HepG2 (cell line): ENCODE results near the gene ATG4B. TPM values are rescaled to one million over a fixed set of nuclear protein-coding genes. Genes with fewer than 3 reads are reported as not detected.

Experiments used
- ETS1 ChIP-seq: sonication (generic); formaldehyde crosslinking; IDR thresholded peaks from 2 replicates; pipeline ENCODE4 v1.4.0; 2020; ENCODE audit warnings: missing genetic modification reagents
- KLF9 ChIP-seq: IDR thresholded peaks from 2 replicates; pipeline ENCODE4 v1.6.1; 2016; ENCODE audit warnings: low read depth
- MED1 ChIP-seq: sonication (generic); formaldehyde crosslinking; IDR thresholded peaks from 2 replicates; pipeline ENCODE4 v1.4.0; 2020; ENCODE audit warnings: missing genetic modification reagents
- REPIN1 ChIP-seq: sonication (generic); formaldehyde crosslinking; IDR thresholded peaks from 2 replicates; pipeline ENCODE4 v1.8.0; 2022; ENCODE audit warnings: missing genetic modification reagents, low read depth, mild to moderate bottlenecking, borderline replicate concordance
- RNF2 ChIP-seq: fragments of 450-650 bp; conservative IDR thresholded peaks from 2 replicates; pipeline ENCODE4 v1.6.1; 2016; ENCODE audit warnings: low read depth
- SP140L ChIP-seq: sonication (generic); formaldehyde crosslinking; IDR thresholded peaks from 2 replicates; pipeline ENCODE4 v1.4.0; 2020; ENCODE audit warnings: missing genetic modification reagents, borderline replicate concordance
- ZBTB4 ChIP-seq: sonication (generic); formaldehyde crosslinking; IDR thresholded peaks from 2 replicates; pipeline ENCODE4 v1.4.0; 2020; ENCODE audit warnings: missing genetic modification reagents, mild to moderate bottlenecking, borderline replicate concordance
- ZKSCAN8 ChIP-seq: IDR thresholded peaks from 2 replicates; pipeline ENCODE4 v1.6.1; 2016; ENCODE audit warnings: borderline replicate concordance, missing genetic modification reagents, missing compliant biosample characterization
- ZMAT5 ChIP-seq: sonication (generic); formaldehyde crosslinking; IDR thresholded peaks from 2 replicates; pipeline ENCODE4 v1.5.0; 2020; ENCODE audit warnings: mild to moderate bottlenecking, low read depth, missing genetic modification reagents, borderline replicate concordance
- ZNF101 ChIP-seq: sonication (generic); formaldehyde crosslinking; IDR thresholded peaks from 2 replicates; pipeline ENCODE4 v1.4.0; 2020; ENCODE audit warnings: mild to moderate bottlenecking, low read depth, missing genetic modification reagents, borderline replicate concordance
- ZNF160 ChIP-seq: sonication (generic); formaldehyde crosslinking; IDR thresholded peaks from 2 replicates; pipeline ENCODE4 v1.8.0; 2022; ENCODE audit warnings: mild to moderate bottlenecking, inconsistent platforms, missing genetic modification reagents
- ZNF331 ChIP-seq: sonication (generic); formaldehyde crosslinking; IDR thresholded peaks from 2 replicates; pipeline ENCODE4 v1.4.0; 2020; ENCODE audit warnings: missing genetic modification reagents
- ZNF589 ChIP-seq: sonication (generic); formaldehyde crosslinking; conservative IDR thresholded peaks from 2 replicates; pipeline ENCODE4 v1.8.0; 2022; ENCODE audit warnings: mild to moderate bottlenecking, moderate library complexity, missing genetic modification reagents
- ZNF766 ChIP-seq: sonication (generic); formaldehyde crosslinking; IDR thresholded peaks from 2 replicates; pipeline ENCODE4 v1.5.0; 2020; ENCODE audit warnings: missing genetic modification reagents, borderline replicate concordance
- ZNF841 ChIP-seq: sonication (generic); formaldehyde crosslinking; IDR thresholded peaks from 2 replicates; pipeline ENCODE4 v1.8.1; 2023; ENCODE audit warnings: missing genetic modification reagents, borderline replicate concordance
- ZNF891 ChIP-seq: sonication (generic); formaldehyde crosslinking; IDR thresholded peaks from 2 replicates; pipeline ENCODE4 v1.5.0; 2020; ENCODE audit warnings: mild to moderate bottlenecking, missing genetic modification reagents
- polyA plus RNA-seq, 8 experiments: library from polyadenylated mRNA; depleted of rRNA in 3 of 8; stranded (reverse) in 7 of 8; unstranded in 1 of 8; fragments of >200 nt; fragmentation: Illumina TruSeq in 4 of 8; extraction: Trizol in 4 of 8; gene quantifications; 2 replicates each; pipeline versions ENCODE4 v1.2.1 to v1.2.3, GENCODE V29; 2011 to 2016; ENCODE audit warnings: low read depth in 4 of 8, missing spikeins in 1 of 8, mixed read lengths in 1 of 8; ENCODE audit not compliant: insufficient read depth in 1 of 8
- total RNA-seq, 5 experiments: library from RNA; depleted of rRNA; stranded (reverse); fragments of >200 nt; fragmentation: Illumina TruSeq; extraction: Trizol; gene quantifications; 2 replicates each; pipeline ENCODE4 v1.2.3, GENCODE V29; 2016; ENCODE audit warnings: low read depth in 1 of 5
- TF ChIP-seq, protein P1 (sequence below): sonication (generic); formaldehyde crosslinking; IDR thresholded peaks from 2 replicates; pipeline ENCODE4 v1.4.0; 2020; ENCODE audit warnings: missing genetic modification reagents
- TF ChIP-seq, protein P2 (sequence below): sonication (generic); formaldehyde crosslinking; IDR thresholded peaks from 2 replicates; pipeline ENCODE4 v1.8.1; 2023; ENCODE audit warnings: mild to moderate bottlenecking, missing genetic modification reagents

The ATG4B gene
- total and polyA plus RNA-seq, 2 of the 13 experiments (the other 11 are each of a cell fraction or from before 2014, with no cell fraction given), result 95.5 to 239 TPM

- TF ChIP-seq REPIN1 (CRISPR knock-in tag) (peak; percentile 95), ZNF589 (CRISPR knock-in tag) (no peak; the same call in none of the 2 replicates), ETS1 (no peak; the same call in none of the 2 replicates), ZBTB4 (CRISPR knock-in tag) (0 out of 2 replicates have a peak, but pooled peaks have one; percentile 64), ZNF331 (CRISPR knock-in tag) (peak; percentile 83), RNF2 (0 out of 2 replicates have a peak, but pooled peaks have one; percentile 23), KLF9 (CRISPR knock-in tag) (no peak; the same call in 1 of the 2 replicates), SP140L (CRISPR knock-in tag) (0 out of 2 replicates have a peak, but pooled peaks have one; percentile 37), ZNF766 (CRISPR knock-in tag) (peak; percentile 65), ZNF891 (CRISPR knock-in tag) (peak; percentile 83), ZNF101 (CRISPR knock-in tag) (no peak), ZKSCAN8 (CRISPR knock-in tag) (peak; percentile 85; the same call in 1 of the 2 replicates), MED1 (CRISPR knock-in tag) (peak; percentile 88), ZNF841 (CRISPR knock-in tag) (no peak), ZNF160 (CRISPR knock-in tag) (peak; percentile 62; the same call in 1 of the 2 replicates), ZMAT5 (CRISPR knock-in tag) (no peak)
- TF ChIP-seq, protein P1, sequence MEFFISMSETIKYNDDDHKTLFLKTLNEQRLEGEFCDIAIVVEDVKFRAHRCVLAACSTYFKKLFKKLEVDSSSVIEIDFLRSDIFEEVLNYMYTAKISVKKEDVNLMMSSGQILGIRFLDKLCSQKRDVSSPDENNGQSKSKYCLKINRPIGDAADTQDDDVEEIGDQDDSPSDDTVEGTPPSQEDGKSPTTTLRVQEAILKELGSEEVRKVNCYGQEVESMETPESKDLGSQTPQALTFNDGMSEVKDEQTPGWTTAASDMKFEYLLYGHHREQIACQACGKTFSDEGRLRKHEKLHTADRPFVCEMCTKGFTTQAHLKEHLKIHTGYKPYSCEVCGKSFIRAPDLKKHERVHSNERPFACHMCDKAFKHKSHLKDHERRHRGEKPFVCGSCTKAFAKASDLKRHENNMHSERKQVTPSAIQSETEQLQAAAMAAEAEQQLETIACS (CRISPR knock-in tag), result peak; percentile 81
- TF ChIP-seq, protein P2, sequence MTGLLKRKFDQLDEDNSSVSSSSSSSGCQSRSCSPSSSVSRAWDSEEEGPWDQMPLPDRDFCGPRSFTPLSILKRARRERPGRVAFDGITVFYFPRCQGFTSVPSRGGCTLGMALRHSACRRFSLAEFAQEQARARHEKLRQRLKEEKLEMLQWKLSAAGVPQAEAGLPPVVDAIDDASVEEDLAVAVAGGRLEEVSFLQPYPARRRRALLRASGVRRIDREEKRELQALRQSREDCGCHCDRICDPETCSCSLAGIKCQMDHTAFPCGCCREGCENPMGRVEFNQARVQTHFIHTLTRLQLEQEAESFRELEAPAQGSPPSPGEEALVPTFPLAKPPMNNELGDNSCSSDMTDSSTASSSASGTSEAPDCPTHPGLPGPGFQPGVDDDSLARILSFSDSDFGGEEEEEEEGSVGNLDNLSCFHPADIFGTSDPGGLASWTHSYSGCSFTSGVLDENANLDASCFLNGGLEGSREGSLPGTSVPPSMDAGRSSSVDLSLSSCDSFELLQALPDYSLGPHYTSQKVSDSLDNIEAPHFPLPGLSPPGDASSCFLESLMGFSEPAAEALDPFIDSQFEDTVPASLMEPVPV (CRISPR knock-in tag), result peak; percentile 72; the same call in 1 of the 2 replicates
Observed at GRCh38 chr2:241637018-241637794, at the start of gene ATG4B, which contains the start of gene THAP4 (continued).
